ENCODE results near the gene TBX10. TPM values are rescaled to one million over a fixed set of nuclear protein-coding genes. Genes with fewer than 3 reads are reported as not detected.
"Not testable (repeated sequence)": the region's sequence is repeated elsewhere in the genome, so short reads cannot be mapped to it uniquely, and the experiment has no call there.

The TBX10 gene
- total RNA-seq, 1 donor from 2014 or later: 0.14 TPM

DNA sequence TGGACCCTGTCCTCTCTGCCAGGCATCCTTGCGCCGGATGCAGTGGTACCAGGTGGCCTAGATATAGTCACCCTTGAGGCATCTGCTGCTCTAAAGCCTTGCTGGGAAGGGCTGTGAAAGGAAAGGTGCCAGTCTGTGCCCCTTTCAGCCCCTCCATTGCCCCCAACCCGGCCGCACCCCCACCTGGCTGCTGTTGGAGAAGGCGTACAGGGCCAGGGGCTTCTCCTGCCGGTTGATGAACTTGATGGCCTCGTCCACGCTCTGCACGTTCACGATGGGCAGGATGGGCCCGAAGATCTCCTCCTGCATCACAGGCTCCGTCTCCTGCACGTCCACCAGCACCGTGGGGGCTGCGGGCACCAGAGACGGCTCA, 24.6 kb upstream of the TBX10 start:
- DNase-seq (ENCODE audit: low spot score): no peak

DNA sequence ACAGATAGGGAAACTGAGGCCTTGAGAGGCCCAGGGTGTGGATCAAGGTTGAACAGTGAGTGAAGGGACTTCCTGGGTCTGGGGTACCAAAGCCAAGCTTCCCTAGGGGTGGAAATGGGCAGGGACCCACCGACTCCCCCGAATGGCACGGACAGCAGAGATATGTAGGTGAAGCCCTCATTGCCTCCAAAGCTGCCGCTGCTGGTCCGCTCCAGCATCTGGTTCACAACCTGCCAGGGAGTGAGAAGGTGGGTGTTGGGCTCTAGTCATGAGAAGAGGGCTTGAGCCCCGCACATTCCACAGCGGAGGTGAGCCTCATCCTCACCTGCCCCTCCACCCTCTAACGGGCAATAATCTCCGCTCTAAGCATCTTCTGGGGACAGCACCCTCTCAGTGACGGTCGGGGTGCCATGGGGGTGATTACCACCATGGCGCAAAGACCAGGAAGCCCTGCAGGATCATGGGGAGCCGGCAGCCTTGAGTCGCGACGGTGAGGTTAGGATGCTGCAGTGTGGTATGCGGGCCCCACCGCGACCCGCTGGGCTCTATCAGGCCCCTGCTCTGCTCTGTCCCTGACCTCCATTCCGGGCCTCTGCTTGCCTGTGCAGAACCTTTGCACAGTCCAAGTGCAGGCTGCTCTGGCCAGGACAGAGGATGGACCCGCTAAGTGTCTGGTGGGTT, 24.1 kb upstream of the TBX10 start:
- DNase-seq (ENCODE audit: low spot score): no peak

DNA sequence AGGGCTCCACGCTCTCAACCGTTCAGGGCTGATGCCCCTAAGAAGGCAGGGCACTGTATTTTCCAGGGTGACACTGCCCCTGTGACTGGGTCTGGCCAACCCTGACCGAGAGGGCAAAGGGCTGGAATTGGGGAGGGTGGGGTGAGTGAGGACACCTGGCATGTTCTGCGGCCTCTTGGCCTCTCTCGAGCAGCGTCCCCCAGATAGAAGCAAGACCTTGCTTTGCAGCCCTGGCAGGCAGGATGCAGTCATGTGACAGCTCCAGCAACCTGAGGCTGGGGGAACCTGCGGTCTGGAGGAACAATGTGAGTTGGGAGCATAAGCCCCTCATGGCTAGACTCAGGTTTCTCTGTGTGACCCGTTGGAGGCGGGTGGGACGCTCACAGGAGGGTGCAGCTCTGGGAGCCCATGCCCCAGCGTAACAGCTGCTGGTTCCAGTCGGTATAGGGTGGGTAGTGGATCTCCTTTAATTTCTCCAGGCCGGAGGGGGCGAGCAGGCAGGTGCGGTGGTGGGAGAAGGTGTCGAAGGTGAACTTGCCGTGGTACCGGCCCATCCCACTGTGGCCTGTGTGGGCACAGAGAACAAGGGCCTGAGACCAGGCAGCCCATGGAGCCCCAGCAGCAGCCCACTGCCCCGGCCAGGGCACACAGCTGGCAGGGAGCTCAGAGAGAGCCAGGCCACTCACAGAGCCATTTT, 23.4 kb upstream of the TBX10 start:
- no peak for DNase-seq (ENCODE audit: low spot score)

DNA sequence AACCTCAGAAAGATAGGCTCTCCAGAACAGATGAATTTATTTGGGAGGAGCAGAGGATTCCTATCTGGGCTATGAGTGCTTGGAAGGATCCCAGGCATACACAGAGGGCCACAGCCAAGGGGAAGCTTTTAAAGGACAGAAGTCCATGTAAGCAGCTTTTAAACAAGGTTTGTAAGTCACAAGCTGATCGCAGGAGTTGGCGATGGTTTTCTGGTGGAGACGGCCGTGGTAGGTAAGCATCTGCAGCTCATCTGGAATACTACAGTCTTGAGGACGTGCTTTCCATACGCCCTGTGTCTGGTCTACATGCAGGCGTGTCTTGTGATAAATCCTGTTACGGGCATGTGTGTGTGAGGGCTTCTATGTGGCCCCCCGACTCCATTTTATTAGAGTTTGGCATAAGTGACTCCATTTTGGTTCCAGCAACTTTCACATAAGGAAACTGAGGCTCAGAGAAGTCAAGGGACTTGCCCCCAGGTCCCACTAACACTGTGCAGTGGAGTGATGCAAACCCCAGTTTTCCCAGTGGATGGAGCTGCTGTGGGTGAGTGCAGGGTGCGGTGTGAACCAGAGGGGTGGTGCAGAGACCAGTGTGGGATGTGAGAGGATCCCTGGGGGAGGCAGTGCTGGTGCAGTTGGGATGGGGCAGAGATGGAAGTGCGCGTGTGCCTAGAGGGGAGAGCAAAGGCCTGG, 22.7 kb upstream of the TBX10 start:
- no peak for DNase-seq (ENCODE audit: low spot score)

DNA sequence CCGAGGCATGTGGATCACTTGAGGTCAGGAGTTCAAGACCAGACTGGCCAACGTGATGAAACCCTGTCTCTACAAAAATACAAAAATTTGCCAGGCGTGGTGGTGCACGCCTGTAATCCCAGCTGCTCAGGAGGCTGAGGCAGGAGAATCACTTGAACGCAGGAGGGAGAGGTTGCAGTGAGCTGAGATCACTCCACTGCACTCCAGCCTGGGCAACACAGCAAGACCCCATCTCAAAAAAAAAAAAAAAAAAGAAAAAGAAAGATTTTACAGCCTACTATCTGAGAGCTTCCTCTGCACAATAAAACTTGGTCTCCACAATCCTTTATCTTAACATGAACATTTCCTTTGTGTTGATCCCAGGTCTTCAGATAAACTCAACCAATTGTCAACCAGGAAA, 21.2 kb upstream of the TBX10 start:
- not testable (repeated sequence) for DNase-seq (ENCODE audit: low spot score)

DNA sequence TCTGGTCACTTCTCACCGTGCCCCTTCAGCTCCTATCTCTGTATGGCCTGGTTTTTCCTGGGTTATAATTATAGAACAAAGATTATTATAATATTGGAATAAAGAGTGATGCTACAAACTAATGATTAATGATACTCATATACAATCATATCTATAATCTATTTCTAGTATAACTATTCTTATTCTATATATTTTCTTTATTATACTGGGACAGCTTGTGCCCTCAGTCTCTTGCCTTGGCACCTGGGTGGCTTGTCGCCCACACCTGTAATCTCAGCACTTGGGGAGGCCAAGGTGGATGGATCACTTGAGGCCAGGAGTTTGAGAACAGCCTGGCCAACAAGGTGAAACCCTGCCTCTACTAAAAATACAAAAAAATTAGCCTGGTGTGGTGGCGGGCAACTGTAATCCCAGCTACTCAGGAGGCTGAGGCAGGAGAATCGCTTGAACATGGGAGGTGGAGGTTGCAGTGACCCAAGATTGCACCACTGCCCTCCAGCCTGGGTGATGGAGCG, 20.1 kb upstream of the TBX10 start:
- DNase-seq (ENCODE audit: low spot score): not testable (repeated sequence)

DNA sequence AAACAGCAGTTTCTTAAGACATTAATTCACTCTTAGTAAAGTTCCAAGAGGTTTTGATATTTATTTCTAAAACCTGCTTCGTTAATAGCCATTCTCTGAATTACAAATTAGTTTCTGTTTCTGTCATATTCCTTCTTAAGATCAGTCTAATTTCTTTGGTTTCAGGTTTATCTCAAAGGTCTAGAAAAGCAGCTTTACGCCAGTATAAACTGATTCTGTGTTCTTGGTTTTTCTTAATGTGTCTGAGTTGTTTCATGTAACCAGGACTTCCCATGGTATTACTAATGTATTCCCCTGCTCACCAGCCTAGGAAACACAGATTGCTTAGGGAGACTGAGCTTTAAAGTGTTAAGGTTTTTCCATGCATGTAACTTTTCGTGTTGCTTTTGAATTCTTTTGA, 17.7 kb upstream of the TBX10 start:
- no peak for DNase-seq (ENCODE audit: low spot score)

DNA sequence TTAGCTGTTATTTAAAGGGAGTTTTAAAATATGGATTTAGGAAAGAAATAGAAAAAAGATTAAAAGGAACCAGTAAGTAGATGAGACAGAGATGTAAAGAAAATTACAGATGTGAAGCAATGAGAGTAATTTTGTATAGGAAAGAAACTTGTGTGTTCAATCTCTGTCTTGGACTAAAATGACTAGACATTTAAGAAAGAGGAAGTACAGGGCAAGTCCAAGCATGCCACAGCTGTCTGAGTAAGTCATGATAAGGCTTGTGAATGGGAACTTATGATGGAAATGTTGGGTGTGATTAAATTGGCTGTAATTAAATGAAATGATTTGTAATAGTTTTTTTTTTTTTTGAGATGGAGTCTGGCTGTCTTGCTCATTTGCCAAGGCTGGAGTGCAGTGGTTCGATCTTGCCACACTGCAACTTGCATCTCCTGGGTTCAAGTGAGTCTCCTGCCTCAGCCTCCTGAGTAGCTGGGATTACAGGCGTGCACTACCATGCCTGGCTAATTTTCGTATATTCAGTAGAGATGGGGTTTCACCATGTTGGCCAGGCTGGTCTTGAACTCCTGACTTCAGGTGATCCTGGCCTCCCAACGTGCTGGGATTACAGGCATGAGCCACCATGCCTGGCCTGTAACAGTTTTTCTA, 16.8 kb upstream of the TBX10 start:
- no peak for DNase-seq (ENCODE audit: low spot score)

DNA sequence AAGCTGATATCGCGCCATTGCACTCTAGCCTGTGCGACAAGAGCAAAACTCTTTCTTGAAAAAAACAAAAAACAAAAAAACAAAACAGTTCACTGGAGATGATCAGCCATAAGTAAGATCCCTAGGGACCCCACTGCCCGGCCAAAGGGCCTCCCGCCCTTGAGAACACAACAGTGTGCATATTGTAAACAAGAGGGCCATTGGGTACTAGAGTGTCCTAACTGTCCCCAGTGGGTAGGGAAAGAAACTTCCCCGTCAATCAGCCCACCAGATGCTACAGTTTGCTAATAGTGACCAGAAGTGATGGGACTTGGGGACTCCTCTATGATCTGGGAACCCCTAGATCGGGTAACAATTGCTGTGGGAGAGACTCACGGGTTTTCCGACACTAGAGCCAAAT, 14.7 kb upstream of the TBX10 start:
- no peak for DNase-seq (ENCODE audit: low spot score)

DNA sequence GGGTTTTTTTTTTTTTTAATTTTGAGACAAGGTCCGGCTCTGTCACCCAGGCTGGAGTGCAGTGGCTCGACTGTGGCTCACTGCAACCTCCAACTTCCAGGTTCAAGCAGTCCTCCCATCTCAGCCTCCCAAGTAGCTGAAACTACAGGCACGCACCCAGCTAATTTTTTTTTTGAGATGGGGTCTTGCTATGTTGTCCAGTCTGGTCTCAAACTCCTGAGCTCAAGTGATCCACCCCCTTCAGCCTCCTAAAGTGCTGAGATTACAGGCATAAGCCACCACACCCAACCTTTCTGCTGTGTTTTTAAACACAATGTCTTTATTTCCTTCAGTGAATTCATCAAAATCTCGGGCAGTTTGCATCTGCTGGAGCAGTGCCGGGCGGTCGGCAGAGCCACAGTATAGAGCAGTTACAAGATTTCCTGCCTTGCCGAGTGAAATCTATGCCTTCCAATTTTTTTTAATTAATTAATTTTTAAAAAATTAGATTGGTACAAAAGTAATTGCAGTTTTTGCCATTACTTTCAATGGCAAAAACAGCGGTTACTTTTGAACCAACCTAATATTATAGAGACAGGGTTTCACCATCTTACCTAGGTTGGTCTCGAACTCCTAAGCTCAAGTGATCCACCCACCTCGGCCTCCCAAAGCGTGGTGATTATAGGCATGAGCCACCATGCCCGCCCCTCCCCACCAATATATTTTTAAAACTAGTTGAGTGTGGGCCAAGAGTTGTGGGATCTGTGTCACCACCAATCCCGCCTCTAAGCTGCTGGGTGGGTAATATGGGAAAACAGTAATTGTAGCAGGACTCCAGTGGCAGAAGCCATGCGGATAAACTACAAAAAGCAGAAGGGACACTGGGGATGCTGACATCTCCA, 13.6 kb upstream of the TBX10 start:
- no peak for DNase-seq (ENCODE audit: low spot score)

DNA sequence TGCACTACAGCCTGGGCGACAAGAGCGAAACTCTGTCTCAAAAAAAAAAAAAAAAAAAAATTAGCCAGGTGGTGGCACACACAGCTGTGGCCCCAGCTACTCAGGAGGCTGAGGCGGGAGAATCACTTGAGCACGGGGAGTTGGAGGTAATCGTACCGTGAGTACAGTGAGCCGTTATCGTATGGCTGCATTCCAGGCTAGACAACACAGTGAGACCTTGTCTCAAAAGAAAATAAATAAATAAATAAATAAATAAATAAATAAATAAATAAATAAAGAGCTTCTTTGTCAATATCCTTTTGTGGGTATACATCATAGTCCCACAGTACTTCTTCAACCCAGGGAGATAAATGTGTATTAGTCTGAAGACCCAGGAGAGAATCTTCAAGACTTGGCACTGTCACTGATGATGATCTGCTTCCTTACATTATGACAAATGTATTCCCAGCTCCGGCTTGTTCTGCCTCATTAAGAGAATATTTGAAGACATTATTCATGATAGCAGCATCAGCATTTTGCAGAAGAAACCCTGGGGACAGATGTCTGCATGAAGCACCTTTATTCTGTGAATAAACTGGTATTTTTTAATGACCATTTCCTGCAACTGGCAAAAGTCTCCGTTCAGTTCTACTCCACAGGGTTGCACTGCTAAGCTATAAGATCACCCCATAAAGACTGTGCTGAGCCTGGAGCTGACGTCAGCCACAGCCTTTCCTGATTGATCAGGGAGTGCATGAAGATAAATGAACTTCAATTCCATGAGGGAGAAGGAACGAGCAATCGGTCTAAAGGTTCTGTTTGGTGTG, 12.6 kb upstream of the TBX10 start:
- DNase-seq (ENCODE audit: low spot score): no peak

DNA sequence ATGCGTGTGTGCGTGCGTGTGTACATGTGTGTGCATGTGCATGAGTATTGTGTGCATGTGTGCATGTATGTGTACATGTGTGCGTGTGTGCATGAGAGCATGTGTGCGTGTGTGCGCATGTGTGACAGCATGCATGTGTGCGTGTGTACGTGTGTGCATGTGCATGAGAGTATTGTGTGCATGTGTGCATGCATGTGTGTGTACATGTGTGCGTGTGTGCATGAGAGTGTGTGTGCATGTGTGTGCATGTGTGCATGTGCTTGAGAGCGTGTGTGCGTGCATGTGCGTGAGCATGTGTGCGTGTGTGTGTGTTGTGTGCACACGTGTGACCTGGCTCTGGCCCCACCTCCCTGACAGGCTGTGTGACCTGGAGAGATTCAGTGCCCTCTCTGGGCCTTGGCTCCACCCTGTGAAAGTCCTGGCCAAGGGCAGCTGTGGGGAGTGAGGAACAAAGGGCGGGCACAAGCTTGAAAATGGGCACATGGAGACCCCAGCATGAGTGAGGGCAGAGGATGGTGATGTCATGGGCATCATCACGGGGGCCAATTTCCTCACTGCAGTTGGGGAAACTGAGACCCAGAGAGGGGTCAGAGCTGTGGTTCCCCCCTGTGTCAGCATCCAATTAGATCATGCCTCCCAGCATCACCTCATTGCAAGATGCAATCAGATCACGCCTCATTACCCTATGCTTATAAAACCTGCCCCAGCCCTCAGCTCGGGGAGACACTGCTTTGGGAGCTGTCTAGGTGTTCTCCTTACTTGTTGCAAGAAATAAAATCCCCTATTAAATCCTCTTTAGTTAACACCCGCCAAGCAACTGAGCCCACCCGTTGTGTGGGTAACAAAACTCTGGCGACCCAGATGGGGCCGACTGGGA, 10.3 kb upstream of the TBX10 start:
- no peak for DNase-seq (ENCODE audit: low spot score)

DNA sequence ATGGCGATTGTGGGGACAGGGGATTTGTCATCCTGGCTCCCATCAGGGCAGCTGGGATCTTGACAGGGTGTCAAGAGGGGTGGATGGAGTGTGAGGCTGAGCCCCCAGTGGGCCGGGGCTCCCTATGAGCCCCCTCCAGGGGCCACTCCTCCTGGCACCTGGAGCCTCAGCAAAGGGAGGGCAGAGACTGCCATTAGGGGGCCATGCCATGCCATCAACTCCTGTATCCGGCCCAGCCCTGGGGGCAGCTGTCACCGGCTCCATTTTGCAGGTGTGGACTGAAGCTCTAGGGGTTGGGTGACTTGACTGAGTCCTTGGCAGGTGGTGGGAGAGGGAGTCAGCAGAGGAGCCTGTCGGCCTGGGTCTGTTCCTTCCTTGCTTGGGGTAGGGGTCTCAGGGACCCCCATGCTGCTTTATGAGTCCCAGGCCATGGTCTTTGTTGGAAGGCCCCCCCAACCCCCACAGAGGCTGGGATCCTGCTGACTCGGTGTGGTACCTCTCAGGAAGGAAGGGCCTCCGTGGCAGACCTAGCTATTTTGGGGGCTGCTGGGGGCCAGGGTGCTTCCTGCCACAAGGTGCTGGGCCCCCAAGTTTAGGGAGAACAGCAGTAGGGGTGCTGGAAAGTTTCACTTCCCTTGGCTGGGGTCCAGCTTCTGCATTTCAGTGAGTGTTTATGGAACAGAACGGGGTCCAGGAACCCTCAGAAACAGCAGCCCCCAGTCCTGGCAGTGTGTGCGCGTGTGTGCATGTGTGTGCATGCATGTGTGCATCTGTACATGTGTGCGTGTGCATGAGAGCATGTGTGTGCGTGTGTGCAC, 9.4 kb upstream of the TBX10 start:
- DNase-seq (ENCODE audit: low spot score): no peak

DNA sequence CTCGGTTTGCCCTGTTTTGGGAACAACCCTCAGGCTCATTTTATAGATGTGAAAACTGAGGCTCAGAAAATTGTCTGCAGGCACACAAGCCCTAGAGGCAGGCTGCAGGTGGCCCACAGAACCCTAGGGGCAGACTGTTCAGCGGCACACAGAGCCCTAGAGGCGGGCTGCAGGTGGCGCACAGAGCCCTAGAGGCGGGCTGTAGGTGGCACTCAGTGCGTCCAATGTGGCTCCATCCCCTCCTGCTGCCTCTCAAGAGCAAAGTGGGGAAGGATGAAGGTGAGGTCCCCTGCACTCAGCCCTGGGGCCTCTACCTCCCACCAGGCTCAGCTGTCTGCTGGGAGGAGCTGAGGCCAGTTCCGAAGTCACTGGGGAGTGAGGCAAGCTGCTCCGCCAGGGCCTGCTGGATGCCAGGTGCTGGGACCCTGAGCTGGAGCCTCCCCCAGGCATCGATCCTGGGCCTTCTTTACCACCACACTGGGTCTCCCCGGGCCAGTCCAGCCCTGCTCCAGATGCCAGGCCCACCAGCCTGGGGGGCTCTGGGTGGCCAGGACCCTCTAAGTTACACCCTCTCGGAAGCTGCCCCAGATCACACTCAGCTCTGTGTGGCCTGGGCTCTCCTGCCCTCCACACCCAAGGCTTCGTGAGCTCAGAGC, 8.7 kb upstream of the TBX10 start:
- no peak for DNase-seq (ENCODE audit: low spot score)

DNA sequence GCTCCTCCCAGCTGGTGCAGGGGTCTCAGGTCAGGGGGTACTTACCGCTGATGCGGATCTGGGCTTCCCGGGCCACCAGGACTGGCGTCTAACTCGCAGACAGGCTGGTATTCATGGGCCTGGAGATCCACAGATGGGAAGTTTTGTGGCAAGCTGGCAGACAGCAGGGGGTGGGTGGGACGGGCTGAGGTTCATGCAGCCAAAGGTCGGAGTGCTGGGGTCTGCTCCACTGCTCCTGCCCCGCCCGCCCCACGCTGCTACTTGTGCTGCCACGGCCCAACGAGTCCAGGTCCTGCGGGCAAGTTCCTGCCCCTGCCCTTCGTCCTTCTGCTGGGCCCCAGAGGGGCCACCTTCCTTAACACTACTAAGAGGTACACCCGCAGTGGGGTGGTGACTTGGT, 7.9 kb upstream of the TBX10 start:
- no peak for DNase-seq (ENCODE audit: low spot score)

DNA sequence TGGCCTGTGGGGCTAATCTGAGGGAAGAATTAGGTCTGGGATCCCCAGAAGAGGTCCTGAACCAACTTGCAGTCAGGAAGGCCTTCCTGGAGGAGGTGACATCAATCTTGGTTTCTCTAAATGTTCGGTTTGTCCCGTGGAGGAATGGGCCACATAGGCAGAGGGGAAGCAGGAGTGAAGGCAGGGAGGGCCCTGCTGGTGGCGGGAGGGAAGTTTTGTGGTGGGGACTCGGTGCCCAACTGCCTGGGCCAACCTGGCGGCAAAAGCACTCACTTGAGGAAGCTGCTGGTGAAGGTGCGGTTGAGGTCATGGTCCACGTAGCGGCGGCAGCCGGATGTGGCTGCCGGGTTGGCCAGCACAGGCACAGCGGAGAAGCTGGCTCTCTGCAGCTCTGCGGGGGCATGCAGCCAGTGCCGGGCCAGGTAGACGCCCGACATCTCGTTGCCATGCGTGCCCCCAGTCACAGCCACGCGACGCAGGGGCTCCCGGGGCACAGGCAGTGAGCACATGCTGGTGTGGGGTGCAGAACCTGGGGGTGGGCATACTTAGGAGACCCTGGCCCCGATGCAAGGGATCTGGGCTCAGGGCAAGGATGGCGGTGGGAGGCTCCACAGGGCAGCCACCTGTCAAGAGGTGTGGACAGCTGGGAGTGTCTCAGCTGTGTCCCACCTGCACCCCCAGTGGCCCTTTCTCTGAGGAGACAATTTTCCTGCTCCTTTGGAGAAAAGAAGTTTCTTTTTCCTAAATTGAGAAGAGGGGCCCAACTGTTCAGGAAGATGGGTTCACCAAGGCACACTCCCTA, 7.2 kb upstream of the TBX10 start:
- DNase-seq (ENCODE audit: low spot score): no peak
